CD4-positive, alpha-beta T cell treated with Interleukin-10 for 1 hour (primary cell): ENCODE measurements around the gene NCOA3.
"Not testable (repeated sequence)": the region's sequence is repeated elsewhere in the genome, so short reads cannot be mapped to it uniquely, and the experiment has no call there.

ENCODE experiments used
- DNase-seq: peaks from one replicate; pipeline ENCODE4 v3.0.0-alpha.2; 2020

NCOA3 gene

DNA sequence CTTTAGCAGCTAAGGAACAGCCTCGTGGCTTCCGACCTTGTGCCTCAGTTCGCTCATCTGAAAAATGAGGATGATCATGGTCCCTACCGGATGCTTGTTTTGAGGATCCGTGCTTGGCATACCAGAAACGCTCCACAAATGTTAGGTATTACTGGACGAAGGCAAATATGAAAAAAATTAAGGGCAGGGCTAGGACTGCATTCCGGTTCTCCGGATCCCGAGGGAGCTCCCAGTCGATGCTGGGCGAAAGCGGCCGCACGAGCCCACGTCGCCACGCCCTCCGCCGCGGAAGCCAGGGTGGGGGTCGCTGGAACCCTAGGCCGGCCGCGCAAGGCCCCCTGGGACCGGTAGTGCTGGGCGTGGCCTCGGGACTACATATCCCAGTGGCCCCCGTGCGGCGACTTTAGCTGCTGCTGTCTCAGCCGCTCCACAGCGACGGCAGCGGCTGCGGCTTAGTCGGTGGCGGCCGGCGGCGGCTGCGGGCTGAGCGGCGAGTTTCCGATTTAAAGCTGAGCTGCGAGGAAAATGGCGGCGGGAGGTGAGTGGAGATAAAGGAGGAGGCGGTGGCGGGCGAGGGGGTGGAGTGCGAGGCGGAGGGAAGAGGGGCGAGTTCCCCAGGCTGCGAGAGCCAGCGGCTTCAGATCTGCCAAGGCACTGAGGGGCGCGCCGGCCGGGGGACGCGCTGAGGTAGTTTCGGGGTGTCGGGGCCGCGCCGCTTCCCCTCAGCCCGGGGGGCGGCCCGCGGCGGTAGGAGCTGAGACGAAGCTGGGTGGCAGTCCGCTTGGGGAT lies at the start of gene NCOA3:
Gene NCOA3, plus strand, starts transcription at position 406 of the 789 bp plus-strand sequence. CDS start 120,361 bp downstream, outside the sequence.
- peak; percentile 90 for DNase-seq

- no peak for DNase-seq
Measured at GRCh38 chr20:47452736-47453161, 48.9 kb upstream of the NCOA3 start.

DNA sequence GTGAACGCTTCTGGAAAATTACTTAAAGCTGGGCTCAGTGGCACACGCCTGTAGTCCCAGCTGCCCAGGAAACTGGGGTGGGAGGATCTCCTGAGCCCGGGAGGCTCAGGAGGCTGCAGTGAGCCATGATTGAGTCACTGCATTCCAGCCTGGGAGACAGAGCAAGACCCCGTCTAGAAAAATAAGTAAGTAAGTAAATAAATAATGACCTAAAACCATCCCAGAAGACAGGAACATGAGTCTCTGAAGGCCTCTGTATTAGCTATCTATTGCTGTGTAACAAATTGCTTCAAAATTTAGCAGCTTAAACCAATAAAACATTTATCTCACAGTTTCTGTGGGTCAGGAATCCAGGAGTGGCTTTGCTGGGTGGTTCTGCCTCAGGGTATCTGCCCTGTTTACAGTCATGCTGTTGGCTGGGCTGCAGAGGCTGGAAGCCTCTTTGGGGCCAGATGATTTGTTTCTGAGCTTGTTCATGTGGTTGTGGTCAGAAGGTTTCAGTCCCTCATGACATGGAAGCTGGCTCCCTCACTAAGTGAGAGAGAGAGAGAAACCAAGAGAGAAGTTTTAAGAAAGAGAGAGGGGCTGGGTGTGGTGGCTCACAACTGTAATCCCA lies 48.4 kb upstream of the NCOA3 start:
- DNase-seq = no peak

- no peak for DNase-seq
Measured at GRCh38 chr20:47454298-47455132, 47.2 kb upstream of the NCOA3 start.

GRCh38 chr20:47455133-47456040 lies 46.3 kb upstream of the NCOA3 start:
- no peak for DNase-seq

DNA sequence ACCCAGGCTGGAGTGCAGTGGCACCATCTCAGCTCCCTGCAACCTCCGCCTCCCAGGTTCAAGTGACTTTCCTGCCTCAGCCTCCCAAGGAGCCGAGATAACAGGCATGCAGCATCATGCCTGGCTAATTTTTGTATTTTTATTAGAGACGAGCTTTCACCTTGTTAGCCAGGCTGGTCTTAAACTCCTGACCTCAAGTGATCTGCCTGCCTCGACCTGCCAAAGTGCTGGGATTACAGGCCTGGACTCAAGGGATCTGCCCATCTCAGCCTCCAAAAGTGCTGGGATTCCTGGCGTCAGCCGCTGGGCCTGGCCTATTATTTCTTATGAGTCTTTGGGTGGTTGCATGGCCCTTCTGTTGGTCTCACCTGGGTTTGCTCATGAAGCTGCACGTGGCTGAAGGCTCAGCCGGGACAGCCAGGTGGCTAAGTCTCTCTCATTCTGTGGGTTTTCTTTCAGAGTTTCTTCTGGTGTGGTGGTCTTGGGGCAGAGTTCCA lies 45.6 kb upstream of the NCOA3 start:
- no peak for DNase-seq

- no peak for DNase-seq
Measured at GRCh38 chr20:47456952-47457724, 44.5 kb upstream of the NCOA3 start.

- not testable (repeated sequence) for DNase-seq
Measured at GRCh38 chr20:47458280-47459050, 43.2 kb upstream of the NCOA3 start.

DNA sequence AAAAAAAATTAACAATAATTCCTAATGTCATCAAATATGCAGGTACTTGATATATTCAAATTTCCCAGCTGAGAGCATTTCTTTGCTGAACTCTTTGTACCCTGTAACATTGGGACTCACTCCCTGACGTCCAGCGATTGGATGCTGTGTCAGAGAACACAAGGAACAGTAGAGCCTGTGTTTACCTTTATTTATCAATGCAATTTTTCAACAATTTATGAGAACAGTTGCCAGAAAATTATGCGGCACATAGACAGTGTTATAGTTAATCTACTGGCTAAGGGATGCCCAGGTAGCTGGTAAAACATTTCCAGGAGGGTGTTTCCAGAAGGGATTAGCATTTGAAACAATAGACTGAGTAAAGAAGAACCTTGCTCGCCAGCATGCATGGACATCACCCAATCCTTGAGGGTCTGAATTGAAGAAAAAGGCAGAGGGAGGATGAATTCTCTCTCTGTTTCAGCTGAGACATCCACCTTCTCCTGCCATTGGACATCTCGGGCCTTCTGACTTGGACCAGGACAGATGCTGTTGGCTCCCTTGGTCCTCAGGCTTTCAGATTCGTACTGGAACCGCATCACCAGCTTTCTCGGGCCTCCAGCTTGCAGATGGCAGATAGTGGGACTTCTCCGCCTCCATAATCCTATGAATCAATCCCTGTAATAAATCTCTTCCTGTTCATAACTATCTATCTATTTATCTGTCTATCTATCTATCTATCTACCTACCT lies 42.2 kb upstream of the NCOA3 start:
- DNase-seq = no peak

DNA sequence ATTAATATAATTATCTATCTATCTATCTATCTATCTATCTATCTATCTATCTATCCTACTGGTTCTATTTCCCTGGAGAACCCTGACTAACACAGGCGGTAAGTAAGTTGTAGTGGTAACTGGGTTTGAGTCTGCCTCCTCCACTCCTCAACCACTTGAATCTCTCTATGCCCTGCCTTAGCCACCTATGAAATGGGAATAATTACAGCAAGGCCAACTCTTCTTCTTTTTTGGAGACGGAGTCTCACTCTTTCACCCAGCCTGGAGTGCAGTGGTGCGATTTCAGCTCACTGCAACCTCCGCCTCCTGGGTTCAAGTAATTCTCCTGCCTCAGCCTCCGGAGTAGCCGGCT lies 41.0 kb upstream of the NCOA3 start:
- not testable (repeated sequence) for DNase-seq

- no peak for DNase-seq
Measured at GRCh38 chr20:47461120-47461685, 40.5 kb upstream of the NCOA3 start.

GRCh38 chr20:47461906-47462305 lies 39.8 kb upstream of the NCOA3 start:
- DNase-seq = not testable (repeated sequence)

DNA sequence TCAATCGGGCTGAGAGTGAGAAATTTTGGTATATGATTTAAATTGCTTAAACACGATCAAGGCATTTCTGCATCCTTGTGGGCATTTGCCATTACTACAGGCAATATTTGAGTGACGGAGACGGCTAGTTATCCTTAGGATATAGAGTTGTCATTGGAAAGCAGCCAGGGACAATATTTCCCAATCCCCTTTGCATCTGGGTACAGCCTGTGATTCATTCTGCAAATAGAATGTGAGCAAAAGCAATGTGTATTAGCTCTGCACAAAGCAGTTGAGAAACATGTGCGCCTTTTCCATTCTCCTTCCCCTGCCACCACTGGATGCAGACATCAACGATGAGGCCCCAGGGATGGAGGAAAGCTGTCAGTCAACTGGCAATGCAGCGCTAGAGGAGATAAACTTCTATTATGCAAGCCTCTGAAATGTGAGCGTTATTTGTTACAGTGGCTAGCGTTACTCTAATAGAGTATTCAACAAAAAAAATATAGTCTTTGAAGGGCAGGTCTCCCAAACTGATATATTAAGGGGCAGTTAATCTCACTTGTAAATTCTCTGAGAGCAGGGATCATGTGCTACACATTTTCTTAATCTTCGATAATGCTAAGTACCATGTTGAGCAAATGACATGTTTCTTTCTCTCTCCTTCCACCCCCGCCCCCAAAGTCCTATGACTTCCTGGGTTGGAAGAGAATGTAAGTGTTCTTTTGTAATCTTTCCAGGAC lies 37.1 kb upstream of the NCOA3 start:
- DNase-seq = no peak

GRCh38 chr20:47465335-47466090 lies 36.2 kb upstream of the NCOA3 start:
- no peak for DNase-seq

DNA sequence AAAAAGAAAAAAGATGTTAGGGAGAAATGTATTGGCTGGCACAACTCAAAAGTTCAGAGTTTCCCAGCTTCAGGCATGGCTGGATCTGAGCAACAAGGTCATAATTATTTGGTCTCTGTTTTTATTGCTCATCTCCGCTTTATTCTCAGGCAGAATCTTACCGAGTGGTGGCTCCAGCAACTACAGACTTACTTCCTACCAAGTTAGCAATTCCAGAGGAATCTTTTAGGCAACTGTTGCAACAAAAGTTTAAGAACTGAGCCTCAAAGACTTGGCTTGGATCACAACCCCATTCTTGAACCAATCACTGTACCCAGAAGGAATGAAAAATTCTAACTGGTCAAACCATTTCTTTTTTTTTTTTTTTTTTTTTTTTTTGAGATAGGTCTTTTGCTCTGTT lies 35.5 kb upstream of the NCOA3 start:
- DNase-seq = no peak

DNA sequence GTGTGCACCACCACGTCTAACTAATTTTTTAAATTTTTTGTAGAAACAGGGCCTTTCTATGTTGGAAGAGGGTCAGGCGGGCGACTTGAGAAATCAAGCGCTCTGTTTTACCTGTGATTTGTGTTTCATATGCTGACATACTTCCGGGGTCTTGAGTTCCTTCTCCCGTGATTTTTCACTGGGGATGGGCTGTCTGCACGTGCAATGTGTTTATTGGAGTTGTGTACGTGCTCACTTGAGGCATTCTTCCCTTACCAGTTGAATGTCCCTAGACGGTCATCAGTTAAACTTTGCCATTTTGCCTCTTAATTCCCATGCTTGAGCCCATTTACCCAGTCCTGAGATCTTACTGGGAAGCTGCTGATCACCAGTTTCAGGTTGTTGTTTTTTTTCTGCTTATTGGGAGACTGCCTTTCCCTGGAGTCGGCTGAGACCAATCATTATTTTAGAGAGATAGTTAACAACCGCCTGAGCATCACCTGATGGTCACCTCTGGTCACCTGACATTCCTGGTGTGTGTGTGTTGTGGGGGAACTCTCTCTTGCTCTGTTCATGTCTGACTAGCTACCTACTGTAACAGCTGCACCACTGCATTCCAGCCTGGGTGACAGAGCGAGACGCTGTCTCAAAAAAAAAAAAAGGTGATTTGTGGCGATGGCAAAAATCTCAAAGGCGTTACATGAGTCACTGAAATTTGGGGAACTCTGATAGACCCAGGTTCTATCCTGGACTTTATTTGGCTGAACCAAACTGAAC lies 34.8 kb upstream of the NCOA3 start:
- DNase-seq = no peak

- no peak for DNase-seq
Measured at GRCh38 chr20:47468290-47469050, 33.2 kb upstream of the NCOA3 start.
